GM12875 (cell line): ENCODE results near the gene PKP2.

Experiments
- H3K4me3 ChIP-seq: one replicate; pipeline ENCODE4 v1.5.1; 2011; ENCODE audit warnings: low read depth, low read length, control low read depth
- TF ChIP-seq, protein P1 (sequence below): IDR thresholded peaks from 2 replicates; pipeline ENCODE4 v1.5.1; 2011; ENCODE audit warnings: low read depth, mild to moderate bottlenecking, control low read depth, inconsistent platforms, low read length, moderate library complexity, borderline replicate concordance; ENCODE audit not compliant: insufficient read depth

The PKP2 gene

DNA sequence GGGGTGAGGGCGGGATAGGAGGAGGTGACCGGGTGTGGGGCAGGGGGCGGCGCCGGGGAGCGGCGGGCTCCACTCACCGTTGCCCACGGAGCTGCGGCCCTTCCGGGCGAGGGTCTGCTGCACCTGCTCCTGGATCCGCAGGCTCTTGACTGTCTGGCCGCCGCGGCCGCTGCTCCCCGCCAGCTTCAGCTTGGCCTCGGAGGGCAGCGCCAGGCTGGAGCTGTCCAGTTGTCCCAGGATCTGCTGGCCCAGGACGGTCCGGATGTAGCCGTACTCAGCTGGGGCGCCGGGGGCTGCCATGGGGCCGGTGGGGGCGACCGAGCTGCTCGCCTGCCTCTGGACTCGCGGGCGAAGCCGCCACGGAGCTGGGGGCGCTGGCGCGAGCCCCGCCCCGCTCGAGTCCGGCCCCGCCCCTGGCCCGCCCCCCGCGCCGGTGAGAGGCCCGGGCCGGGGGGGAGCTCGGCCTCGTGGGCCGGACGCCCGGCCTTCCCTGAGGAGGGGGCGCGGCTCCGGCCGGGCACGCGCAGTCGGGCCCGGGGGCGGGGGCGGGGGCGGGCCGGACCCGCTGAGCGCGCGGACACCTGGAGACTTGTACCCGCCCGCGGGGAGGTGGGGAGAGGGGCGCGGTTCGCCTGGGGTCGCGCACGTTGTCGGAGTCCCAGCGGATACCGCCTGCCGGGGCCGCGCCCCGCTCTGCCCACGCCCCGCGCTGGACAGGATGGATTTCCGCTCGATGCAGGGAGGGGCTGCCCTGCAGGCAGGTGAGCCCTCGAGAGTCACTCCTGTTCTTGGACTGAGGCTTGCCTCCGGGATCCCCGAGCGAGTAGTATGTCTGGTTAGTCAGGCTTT is at the start of gene PKP2:
Gene PKP2, minus strand, starts transcription at position 346 of the 849 bp plus-strand sequence. Its CDS starts 46 bp downstream, at position 300.
- TF ChIP-seq, protein P1, sequence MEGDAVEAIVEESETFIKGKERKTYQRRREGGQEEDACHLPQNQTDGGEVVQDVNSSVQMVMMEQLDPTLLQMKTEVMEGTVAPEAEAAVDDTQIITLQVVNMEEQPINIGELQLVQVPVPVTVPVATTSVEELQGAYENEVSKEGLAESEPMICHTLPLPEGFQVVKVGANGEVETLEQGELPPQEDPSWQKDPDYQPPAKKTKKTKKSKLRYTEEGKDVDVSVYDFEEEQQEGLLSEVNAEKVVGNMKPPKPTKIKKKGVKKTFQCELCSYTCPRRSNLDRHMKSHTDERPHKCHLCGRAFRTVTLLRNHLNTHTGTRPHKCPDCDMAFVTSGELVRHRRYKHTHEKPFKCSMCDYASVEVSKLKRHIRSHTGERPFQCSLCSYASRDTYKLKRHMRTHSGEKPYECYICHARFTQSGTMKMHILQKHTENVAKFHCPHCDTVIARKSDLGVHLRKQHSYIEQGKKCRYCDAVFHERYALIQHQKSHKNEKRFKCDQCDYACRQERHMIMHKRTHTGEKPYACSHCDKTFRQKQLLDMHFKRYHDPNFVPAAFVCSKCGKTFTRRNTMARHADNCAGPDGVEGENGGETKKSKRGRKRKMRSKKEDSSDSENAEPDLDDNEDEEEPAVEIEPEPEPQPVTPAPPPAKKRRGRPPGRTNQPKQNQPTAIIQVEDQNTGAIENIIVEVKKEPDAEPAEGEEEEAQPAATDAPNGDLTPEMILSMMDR, result no peak
- peak within 1 kb of the TSS; percentile 18 for H3K4me3 ChIP-seq

DNA sequence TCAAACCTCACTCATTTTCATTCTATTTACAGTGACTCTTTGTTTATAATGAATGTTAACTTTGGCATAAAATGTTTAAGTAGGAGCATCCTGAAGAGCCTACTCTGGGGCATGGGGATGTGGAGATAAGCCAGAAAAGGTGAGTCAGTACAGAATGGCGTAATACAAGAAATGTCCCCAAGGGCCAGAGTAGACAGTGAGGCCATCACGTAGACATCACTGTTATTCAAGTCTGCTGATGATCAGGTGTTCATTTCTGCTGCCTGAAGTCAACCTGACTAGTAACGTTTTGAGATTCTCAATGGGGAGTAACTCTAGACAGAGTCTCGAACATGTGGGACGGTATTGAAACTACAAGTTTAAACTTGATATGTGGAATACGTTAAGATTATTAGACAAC is 47.6 kb upstream of the PKP2 start:
- H3K4me3 ChIP-seq, result no peak overlapping the region
- TF ChIP-seq, protein P1, result no peak

DNA sequence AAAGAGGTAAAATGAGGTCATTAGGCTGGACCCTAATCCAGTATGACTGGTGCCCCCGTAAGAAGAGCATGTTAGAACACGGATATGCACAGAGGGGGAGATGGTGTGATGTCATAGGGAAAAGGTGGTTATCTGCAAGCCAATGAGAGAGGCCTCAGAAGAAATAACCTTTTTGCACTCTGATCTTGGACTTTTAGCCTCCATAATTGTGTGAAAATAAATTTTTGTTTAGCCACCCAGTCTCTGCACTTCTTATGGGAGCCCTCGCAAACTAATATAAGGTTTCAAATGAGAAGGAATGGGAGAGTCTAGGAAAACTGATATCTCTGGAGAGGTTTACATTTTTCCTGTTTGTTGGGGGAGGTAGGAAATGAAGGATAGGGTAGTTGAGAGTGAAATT is 43.2 kb upstream of the PKP2 start:
- H3K4me3 ChIP-seq, result no peak overlapping the region
- TF ChIP-seq, protein P1, result no peak

DNA sequence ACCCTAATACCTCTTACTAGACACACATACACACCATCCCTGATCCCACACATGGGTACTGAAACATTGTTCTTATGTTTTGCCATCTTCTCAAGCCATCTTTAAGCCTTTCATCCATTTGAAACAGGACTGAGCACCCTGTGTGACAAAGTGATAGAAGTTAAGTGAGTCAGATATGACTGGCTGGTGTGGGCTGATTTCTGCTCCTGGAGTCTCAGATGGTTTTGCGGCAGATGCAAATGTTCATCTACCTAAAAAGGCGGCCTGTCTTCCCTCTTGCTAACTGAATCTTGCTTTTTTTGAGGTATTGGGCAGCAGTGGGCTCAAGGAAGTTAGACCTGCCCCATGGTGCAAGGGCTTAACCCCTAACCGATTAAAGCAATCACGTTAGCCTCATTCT is 30.4 kb upstream of the PKP2 start:
- no peak overlapping the region for H3K4me3 ChIP-seq
- TF ChIP-seq, protein P1, result no peak

DNA sequence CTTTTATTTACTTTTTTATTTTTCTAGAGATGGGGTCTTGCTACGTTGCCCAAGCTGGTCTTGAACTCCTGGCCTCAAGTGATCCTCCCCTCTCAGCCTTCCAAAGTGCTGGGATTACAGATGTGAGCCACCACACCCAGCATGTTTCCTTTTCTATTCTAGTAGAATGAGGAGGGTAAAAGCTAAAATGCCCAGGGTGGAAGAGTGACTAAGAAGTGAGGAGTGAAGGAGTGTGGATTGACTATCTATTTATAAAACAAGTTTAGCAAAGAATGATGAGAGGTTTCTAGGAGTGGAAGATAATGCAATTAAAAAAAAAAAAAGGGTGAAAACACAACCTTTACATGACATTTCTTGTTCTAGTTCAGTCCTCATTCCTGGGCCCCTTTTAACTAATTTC is 29.8 kb upstream of the PKP2 start:
- TF ChIP-seq, protein P1, result no peak

DNA sequence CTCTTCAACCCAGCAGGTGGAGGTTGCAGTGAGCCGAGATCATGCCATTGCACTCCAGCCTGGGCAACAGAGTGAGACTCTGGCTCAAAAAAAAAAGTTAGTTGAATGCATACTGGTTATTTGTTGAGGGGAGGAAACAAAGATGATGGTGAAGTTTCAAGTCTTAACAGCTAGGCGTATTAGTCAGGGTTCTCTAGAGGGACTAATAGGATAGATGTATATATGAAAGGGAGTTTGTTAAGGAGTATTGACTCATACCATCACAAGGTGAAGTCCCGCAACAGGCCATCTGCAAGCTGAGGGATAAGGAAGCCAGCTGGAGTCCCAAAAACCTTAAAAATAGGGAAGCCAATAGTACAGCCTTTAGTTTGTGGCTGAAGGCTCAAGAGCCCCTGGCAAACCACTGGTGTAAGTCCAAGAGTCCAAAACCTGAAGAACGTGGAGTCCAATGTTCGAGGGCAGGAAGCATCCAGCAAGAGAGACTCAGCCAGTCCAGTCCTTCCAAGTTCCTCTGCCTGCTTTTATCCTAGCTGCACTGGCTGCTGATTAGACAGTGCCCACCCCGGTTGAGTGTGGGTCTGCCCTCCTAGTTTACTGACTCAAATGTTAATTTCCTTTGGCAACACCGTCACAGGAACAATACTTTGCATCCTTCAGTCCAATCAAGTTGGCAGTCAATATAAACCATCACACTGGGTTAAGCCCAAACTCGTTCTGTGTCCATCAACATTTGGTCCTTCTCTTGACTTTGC is 26.1 kb upstream of the PKP2 start:
- no peak overlapping the region for H3K4me3 ChIP-seq
- TF ChIP-seq, protein P1, result no peak

More for the DNA sequence above, 29.8 kb upstream of the PKP2 start:
- no peak overlapping the region for H3K4me3 ChIP-seq
